ENCODE data around the gene SCAI.
A peak's percentile ranks its signal among the peaks of the same experiment; 100 is the strongest.
"Not testable (repeated sequence)": the region's sequence is repeated elsewhere in the genome, so short reads cannot be mapped to it uniquely, and the experiment has no call there.

Gene SCAI

GRCh38 chr9:125143377-125144090, at the start of gene SCAI:
TSS of gene SCAI (minus strand) at chr9:125143528. CDS start at chr9:125143437, 91 bp downstream.
- peak; percentile 98 for DNase-seq (ENCODE audit: low spot score)

GRCh38 chr9:125190361-125190801, 47.1 kb upstream of the SCAI start:
- no peak for DNase-seq (ENCODE audit: low spot score)

- peak; percentile 99 for DNase-seq (ENCODE audit: low spot score)
These were observed 46.3 kb upstream of the SCAI start, which contains the start of gene PPP6C for GRCh38 chr9:125189361-125190289. TSS of gene PPP6C (minus strand) at chr9:125189803. CDS start at chr9:125189718, 85 bp downstream.

- DNase-seq (ENCODE audit: low spot score) = peak; percentile 38
These were observed 45.7 kb upstream of the SCAI start for GRCh38 chr9:125189011-125189360.

GRCh38 chr9:125183561-125183960, 40.2 kb upstream of the SCAI start:
- DNase-seq (ENCODE audit: low spot score) = no peak

- DNase-seq (ENCODE audit: low spot score) = no peak
These were observed 39.7 kb upstream of the SCAI start for GRCh38 chr9:125183054-125183453.

- DNase-seq (ENCODE audit: low spot score) = not testable (repeated sequence)
These were observed 38.4 kb upstream of the SCAI start for GRCh38 chr9:125181756-125182155.

GRCh38 chr9:125180876-125181275, 37.5 kb upstream of the SCAI start:
- DNase-seq (ENCODE audit: low spot score) = no peak

GRCh38 chr9:125179776-125180175, 36.4 kb upstream of the SCAI start:
- not testable (repeated sequence) for DNase-seq (ENCODE audit: low spot score)

- no peak for DNase-seq (ENCODE audit: low spot score)
These were observed 34.6 kb upstream of the SCAI start for GRCh38 chr9:125177888-125178287.

GRCh38 chr9:125176636-125177035, 33.3 kb upstream of the SCAI start:
- DNase-seq (ENCODE audit: low spot score) = no peak

GRCh38 chr9:125172031-125172755, 28.9 kb upstream of the SCAI start:
- DNase-seq (ENCODE audit: low spot score) = no peak

- DNase-seq (ENCODE audit: low spot score) = no peak
These were observed 26.6 kb upstream of the SCAI start for GRCh38 chr9:125169895-125170294.

- no peak for DNase-seq (ENCODE audit: low spot score)
These were observed 23.4 kb upstream of the SCAI start for GRCh38 chr9:125166762-125167161.

GRCh38 chr9:125162891-125163290, 19.6 kb upstream of the SCAI start:
- DNase-seq (ENCODE audit: low spot score) = not testable (repeated sequence)

GRCh38 chr9:125161284-125161918, 18.1 kb upstream of the SCAI start:
- no peak for DNase-seq (ENCODE audit: low spot score)

GRCh38 chr9:125160750-125161149, 17.4 kb upstream of the SCAI start:
- no peak for DNase-seq (ENCODE audit: low spot score)

GRCh38 chr9:125156551-125156950, 13.2 kb upstream of the SCAI start:
- no peak for DNase-seq (ENCODE audit: low spot score)

- no peak for DNase-seq (ENCODE audit: low spot score)
These were observed 10.5 kb upstream of the SCAI start for GRCh38 chr9:125153712-125154367.

- DNase-seq (ENCODE audit: low spot score) = no peak
These were observed 8.4 kb upstream of the SCAI start for GRCh38 chr9:125151730-125152129.
